Pulmonary artery endothelial cell (primary cell): Measurements from ENCODE around the gene TMEM209. TPM values are rescaled to one million over a fixed set of nuclear protein-coding genes. Genes with fewer than 3 reads are reported as not detected.

ENCODE experiments used
- DNase-seq: peaks from one replicate; pipeline ENCODE4 v3.0.0-alpha.2; 2011; ENCODE audit warnings: low read depth, low spot score
- total RNA-seq: library from RNA; depleted of rRNA; stranded (reverse); fragments of >200 nt; gene quantifications from 2 replicates; pipeline ENCODE4 v1.2.3, GENCODE V29; 2014

TMEM209 gene
- total RNA-seq, 1 donor from 2014 or later: 8.3 TPM

DNA sequence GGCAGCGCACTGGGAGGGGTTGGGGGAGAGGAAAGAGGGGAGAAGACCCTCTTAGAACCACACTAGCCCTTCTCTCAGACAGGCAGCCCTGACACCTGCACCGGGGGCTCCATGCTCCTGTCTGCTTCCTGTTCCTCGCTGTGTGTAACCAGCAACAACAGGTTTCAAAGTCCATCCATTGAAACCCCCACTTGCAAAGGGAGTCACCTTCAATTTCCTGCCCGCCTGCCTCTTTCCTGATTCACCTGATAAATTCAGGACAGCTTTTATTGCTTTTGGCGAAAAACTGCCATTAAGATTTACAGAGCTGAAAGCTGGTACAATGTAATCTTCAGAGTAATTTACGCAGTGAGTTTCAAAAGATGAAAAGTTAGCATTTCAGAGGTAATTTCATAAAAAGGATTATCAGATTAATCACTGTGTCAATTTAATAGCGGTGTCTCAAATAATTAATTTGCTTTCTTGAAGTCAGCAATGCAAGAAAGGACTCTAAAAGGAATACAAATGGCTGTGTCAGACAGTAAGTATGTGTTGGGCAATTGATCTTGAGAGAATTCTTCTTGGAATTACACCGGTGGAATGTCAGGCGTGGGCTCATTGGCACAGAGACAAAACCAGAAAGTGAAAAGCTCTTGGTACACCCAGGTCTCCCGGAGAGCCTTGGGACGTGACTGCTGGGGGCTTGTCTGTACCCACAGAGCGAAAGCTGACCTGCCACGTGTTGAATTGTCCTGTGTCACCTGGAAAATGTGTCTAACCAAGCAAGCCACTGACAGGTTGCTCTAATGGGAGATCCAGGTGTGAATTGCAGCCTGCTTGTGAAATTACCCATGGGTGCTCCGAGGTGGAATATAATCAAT is 60.7 kb downstream of the TMEM209 start:
- no peak for DNase-seq

DNA sequence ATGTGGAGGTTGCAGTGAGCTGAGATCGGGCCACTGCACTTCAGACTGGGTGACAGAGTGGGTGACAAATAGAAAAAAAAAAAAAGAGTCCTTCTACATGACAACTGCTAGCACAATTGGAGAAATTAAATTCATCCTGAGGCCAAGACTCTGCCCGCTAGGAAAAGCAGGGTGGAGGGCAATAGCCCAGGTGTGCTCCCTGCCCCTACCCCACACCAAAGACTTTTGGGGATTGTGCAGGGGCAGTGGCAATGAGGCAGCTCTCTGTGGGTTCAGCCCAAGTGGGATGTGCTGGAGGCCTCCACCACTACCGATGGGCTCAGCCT is 61.3 kb downstream of the TMEM209 start:
- no peak for DNase-seq

DNA sequence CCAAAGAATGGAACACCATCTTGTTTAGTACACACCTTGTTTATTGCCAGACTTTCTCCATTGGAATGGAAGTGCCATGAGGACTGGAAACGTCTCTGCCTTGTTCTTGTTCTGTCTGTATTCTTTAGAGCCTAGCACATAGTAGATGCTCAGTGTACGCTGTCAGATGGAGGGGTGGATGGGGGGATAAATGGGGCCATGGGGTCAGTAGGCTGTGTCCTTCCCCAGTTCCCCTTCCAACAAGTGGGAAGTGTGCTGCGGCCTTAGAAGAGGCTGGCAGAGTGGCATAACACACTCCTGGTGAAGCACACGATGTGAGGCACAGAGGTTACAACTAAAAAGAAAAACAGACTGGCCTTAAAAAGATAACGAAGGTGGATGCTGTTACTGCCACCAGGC is 61.9 kb downstream of the TMEM209 start:
- DNase-seq: no peak

DNA sequence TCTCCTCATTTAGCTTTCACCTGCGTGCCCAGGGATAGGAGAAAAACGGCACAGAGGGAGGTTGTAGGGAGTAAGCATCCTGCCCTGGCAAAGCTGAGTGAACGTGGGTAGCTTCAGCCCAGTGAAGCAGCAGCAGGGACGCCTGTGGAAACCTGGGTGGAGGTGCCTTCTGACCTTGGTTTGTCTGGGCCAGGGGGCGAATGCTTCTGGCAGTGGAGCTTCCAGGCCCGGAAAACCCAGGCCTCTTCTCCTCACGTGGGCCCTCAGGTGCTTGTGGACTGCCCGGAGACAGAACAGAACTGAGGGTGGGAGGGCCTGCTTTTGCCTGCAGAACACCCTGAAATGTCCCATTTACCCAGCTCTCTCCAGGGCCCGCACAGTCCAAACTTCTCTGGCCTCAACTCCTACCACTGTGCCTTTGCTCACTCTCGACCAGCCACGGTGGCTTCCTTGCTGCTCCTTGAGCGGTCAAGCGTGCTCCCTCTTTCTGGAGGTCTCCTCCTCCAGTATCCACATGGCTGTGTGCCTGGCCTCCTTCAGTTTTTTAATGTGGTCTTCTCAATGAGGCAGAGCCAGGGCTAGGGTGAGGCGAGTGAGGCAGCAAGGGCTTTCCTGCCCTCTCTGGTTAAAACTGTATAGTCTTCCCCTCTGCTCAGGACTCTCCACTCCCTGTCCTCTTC is 62.4 kb downstream of the TMEM209 start:
- DNase-seq: no peak

DNA sequence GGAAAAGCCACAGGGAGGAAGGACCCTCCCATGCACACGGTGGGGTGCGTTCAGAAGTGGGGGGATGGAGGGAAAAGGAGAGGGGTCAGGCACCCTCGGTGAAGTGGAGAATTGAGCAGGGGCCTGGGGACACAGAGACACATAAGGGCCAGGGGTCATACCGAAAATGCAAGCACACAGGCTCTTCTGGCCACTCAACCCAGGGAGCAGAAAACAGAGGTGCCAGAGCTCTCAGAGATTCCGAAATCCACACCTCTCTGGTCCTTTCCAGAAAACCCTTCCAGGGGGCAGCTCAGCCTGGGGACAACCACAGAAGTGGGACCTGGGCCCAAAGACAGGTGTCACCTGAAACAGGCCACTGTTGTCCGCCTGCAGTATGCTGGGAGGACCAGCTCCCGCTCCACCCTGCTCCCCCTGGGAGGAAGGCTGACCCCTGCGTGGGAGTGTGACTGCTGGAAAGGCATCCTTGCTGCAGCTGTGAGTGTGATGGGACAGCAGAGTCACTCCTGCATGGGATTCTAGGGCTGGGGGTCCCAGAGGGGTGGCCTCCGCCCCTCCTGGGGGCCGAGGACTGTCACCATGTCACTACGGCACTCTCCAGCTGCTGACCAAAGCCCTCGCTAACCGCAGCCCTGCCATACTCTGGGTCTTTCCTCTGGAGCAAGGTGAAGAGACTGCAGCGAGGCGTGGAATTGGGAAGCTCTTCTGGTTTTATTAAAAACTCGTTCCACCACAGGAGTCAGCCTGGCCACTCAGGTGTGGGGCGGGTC is 63.1 kb downstream of the TMEM209 start:
- DNase-seq: no peak

DNA sequence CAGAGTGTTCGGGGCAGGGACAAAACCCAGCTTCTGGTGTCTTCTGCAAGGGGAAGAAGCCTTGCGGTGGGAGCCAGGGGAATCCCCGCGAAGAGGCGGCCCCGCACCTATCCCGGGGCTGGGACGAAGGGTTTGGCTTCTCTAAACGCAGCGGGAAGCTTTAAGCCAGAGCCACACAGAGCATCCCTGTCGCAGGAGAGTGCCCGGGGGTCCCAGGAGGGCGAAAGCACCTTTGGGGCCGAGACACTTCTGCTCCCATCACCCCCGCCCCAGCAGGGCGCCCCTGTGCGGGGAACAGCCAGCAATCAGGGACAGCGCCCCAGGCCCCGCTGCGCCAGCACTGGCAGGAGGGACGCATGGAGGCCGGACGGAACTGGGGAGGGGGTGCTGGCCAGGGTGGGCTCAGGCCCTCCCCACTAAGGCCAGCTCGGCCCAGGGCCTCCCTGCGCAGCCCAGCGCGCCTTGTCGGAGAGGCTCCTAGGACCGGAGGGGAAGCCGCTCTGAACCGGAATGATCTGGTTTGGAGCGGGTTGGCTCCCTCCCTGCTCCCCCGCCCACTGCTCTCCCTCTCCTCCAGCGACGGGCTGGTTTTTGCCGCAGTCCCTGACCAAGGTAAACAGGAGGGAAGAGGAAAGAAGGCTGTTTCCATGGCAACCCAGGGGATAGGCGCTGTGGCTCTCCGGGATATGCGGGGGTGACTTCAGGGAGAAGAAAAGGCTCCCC is 63.9 kb downstream of the TMEM209 start:
- DNase-seq: no peak

DNA sequence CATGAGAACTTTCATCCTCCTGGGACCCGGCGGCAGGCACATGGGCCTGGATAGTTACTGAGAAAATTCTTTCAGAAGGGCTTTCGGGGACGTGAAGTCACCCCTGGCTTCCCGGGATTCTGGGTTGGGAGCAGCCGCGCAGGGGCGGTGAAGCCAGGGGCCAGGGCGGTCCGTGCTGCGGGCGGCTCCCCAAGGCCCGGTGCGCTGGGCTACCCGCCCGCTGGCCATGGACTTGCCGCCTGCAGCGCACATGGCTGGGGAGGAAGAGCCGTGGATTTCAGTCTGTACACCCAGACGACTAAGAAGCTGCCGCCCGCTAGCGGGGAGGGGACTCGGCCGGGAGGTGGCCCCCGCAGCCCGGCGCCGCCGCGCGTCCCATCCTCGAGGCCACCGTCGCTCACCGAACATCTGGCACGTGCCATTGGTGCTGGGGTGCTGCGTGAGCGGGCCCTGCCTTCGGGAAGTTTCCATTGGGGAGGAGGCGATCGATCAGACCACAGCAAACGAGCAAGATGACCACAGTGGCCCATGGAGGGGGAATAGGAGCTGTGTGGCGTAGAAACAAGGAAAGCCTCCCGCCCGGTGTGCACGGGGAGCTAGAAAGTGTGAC is 64.5 kb downstream of the TMEM209 start:
- no peak for DNase-seq

DNA sequence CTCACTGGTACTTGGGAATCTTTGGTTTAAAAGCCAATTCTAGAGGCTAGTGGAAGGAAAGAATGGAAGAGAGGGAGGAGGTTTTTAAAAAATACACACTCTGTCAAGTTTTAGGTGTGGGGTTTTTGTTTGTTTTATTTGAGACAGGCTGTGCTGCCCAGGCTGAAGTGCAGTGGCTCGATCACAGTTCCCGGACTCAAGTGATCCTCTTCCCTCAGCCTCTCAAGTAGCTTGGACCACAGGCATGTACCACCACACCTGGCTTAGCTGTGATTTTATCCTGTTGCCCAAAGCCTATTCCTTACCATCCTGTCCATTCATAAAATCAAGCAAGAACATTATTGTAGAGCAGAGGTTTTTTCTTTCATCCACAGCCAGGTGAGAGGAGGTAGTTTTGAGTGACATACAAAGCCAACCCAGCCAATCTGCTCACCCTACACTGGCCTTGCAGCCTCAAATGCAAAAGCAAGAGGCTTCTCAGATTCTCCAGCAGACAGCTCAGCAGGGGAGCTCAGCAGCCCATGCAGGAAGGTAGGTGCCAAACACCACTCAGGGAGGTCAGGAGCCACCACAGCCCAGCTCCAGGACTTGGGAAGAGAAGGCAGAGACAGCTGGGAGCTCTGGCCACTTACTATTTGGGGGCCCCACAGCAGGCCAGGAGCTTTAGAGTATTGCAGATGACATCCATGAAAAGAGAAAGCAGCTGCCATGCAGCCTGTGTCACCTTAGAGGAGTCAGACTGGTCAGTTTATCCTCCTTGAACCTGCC is 65.8 kb downstream of the TMEM209 start:
- DNase-seq: no peak

DNA sequence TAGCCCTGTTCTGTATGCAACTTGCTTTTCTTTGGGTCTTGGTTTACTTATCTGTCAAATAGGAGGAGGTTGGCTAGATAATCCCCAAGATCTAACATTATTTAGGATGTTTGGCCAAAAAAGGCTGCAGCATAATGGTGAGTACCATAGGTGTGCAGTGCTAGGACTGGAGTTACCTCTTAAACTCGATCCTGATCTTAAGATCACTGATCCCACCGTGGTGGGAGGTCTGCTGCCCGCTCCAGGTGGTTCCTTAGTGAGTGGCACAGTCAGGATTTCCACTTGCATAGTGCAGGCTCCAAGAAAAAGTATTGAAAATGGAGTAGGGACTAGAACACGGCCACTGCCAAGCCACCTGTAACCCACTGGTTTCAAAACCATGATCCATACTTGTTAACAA is 68.0 kb downstream of the TMEM209 start:
- no peak for DNase-seq

DNA sequence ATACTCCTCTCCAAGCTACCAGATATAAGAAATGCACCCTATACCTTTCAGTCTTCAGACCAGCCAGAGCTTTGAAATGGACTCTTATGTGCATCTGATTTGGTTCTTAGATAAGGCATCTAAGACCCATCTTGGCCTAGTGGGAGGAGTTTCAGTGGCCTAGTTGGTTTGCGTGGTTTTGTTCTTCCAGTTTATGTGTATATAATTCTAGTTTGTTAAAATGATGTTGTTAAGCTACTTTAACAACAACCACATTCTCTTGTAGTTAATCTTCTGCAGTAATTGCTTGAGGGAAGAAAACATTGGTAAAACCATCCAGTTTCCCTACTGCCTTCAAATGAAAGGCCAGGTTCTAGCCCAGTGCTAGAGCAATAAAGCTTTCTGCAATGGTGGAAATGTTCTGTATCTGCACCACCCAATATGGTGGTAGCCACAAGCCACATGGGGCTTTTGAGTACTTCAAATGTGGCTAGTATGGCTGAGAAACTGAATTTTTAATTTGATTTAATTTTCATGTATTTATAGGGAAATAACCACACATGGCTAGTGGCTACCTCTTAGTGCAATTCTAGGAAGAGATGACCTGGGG is 68.5 kb downstream of the TMEM209 start:
- DNase-seq: no peak

DNA sequence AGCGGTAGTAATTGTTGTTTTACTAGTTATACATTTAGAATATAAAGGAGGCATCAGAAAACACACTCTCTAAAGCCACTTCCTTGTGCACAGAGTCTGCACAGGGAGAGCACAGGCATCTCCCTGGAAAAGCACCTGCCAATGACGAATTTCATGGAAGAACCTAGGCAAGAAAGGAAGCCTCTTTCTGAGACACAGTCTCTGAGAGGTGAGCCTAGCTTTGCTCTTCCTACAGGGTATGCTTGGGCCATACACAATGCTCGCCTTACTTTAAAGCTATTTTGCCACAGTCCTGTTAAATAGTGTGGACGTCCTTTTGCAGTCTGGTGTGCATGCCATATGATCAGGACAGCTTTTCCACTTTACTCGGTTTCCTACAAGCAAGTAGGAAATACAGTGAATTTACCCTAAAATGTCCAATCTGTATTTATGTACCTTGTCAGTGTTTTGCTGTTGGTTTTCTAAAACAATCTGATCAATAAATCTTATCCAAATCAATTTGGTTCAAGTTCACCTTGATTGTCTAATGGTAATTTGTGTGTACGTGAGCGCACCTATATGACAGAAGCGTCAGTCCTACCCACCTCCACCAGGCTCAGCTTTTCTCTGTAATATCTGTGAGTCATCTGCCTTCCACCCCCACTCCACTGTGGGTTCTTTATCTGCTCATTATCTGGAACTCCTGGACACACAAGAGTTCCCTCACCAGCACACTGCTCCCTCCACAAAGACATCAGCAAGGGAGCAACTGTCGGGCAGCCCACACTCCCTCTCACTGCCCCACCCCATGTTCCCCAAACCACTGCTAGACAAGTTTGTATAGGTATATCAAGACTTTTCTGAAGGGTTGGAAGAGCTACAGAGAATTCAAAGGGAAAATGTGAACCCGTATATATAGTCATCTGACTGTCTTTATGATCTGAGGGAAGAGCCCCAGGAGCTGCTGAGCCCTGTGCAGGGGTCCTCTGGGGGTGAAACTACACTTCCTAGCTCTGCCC is 69.7 kb downstream of the TMEM209 start:
- no peak for DNase-seq

DNA sequence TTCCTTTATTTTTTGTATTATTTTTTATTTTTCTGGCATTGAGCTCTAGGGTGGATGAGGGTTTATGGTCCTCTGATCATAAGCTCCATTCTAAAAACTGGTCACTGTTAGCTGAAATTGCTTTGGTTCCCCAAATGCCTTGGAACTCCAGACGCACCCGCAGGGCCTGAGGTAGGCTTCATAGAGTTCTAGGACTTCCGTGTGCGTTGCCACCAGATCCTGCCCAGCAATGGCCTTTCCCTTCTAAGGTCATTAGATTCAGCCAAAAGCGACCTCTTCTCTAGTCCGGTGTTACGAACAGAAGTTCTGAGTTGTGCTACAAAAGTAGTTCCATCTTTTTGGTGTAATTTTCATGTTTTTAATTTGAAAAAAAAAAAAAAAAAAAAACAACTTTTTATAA is 70.5 kb downstream of the TMEM209 start:
- DNase-seq: no peak

DNA sequence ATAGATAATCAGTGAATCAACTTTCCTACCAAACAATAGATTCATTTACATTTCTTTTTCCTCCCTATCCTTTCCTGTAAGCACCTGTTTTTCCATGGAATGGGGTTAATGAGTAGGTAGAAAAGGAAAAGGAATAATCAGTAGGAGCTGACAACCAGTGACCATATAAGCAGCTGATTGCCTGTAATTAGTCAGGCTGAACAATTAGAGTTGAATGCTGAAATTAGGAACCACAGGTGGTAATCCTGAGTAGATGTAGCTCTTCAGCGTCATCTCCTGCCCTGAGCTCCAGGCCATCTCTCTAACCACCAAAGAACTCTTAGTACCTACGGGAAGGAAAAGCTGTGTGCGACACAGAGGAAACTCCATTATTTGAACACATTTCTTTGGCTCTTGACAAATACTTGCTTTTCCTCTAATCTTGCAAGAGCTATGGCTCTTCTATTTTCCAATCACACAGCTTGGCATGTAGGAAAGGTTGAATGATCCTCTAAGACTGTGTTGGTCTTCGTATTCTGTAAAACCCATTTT is 71.0 kb downstream of the TMEM209 start:
- no peak for DNase-seq

DNA sequence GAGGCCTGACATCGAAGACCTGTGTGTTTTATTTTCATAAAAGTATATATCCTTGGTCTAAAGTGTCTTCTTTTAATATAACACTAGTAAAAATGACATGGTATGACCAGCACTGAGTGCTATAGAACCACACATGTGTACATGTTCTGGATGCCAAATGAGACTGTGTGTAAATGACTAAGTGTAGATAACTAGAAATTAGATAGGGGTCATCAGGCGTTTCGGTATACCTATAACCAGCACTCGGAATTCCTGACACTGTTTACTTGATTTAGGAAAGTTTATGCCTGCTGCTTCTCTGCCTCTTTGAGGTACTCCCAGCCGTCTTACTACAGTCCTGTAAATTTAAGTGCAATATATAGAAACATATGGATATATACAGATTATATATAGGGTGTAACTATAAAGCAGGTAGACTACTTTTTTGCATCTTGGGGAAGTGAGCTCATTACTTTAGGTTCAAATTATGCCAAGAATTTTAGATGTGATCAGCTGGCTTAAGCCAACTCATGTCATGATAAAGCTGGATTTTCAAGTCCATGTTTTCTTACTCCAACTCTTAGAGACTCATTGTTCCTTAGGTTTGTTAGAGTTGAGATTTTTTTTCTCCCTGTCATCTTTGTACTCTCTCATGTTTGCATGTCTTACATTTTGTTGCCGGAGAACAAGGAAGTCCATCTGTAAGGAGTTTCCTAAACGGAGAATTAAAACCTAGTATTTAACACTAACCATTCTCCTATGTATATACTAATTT is 72.0 kb downstream of the TMEM209 start:
- no peak for DNase-seq

DNA sequence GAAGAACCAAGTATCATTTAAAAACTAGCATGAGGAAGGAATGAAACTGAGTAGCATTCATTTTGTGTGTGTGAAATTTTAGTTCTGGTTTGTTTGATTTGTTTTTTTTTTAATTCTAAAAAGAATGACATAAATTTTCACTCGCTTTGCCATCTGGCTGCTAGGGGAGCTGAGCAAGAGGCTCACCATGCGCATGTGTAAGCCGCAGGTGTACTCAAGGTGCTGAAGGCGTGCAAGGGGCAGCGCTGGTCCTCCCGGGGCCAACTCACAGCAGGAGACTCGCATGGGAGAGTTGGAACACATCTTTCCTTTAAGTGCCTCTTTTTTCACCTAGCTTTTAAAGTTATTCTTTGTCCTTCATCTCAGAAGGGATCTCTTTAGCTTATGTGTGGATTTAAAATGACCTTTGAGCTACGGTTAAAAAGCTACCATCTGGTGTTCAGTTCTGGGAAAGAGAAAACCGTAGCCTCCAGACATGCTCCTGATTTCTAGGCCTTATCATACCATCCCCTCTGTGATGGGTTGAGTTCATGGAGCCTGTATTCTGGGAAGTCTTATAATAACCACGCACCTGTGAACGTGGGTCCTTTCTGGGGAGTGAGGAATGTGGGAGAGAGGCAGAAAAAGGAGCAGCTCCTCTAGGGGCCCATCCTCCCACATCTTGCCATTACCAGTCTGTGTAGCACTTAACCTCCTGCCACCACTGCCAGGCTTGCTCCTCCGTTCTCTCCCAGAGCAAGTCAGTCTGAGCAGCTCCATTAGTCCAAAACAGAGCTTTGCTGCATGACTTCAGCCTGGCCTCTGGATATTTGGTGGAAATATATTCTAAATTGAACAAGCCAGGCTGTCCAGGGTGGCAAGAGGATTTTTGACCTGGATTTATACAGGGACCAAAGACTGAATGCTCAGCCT is 73.0 kb downstream of the TMEM209 start:
- no peak for DNase-seq

DNA sequence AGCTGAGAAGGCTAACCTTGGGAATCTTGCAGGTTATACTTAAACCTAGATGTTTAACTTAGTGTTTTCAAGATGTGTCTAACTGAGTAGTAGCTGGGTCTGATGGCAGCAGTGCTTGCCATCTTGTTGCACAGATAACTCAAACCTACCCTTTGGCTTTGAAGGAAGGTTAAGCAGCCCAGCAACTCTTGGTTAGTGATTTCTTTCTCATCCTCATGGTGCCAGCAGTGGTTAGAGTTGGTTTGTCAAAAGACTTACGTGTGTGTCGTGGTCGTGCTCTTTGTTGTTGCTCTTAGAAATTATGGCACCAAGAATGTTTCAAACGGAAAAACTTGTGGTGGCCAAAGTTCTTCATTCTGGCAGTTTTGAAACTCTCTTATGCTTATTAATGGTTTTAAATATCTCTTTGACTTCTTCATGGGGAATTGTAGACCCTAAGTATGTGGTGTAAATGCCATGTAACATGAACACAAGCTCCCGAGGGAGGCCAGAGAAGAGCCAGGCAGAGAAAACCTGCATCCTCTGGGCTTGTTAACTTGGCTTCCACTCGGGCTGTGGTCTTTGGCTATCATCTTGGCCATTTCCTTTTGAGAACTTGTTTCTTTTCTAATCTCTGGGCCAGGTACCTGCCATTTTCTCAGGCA is 73.9 kb downstream of the TMEM209 start:
- no peak for DNase-seq
